GM18511 (cell line): ENCODE measurements around the gene STX16.
"Not testable (repeated sequence)": the region's sequence is repeated elsewhere in the genome, so short reads cannot be mapped to it uniquely, and the experiment has no call there.

Source experiments
- ATAC-seq: cut with Tn5 transposase; IDR thresholded peaks from one replicate; pipeline ENCODE4 v1.9.1; 2021; ENCODE audit warnings: mild to moderate bottlenecking, moderate library complexity; ENCODE audit not compliant: unreplicated experiment

The STX16 gene

GRCh38 chr20:58720890-58721289, 69.8 kb downstream of the STX16 start:
- no peak for ATAC-seq

GRCh38 chr20:58721951-58722778, 71.1 kb downstream of the STX16 start:
- no peak for ATAC-seq

DNA sequence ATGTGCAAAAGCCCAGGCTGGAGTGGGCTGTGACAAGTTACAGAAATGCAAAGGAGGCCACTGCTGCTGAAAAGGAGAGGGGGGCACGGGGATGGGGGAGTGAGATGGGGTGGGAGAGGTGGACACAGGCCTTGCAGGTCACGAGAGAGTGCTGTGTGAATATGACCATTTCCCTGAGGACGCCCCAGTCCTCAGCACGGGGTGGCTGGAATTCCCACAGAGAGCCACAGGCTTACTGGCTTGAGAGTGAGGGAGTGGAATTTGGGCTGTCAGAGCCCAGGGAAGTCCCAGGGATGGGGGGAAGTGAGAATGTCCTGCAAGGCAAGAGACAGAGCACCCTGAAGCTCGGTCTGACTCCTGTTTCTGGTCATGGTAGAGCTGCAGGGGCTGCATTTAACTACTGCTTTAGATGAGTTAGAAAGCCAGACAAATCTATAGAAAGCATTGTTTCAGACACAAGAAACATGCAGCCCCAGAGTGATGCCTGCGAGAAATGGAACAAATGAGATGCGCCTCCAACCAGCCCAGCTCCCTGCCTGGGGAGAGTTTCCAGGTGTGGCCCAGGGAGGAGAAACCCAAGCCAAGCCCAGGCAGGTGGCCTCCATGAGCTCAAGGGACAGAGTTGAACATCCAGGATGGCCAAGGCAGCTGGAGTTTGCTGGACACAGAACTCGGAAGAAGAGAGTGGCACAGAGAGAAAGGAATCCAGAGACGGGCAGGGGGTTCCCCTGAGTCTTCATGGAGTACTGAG, 72.0 kb downstream of the STX16 start:
- ATAC-seq, result no peak

- ATAC-seq, result no peak
Measured at GRCh38 chr20:58723628-58723984, 72.5 kb downstream of the STX16 start.

GRCh38 chr20:58726156-58726555, 75.1 kb downstream of the STX16 start:
- ATAC-seq, result not testable (repeated sequence)
